Bronchial epithelial cell (primary cell): Measurements from ENCODE around the gene CRACR2A. TPM values are rescaled to one million over a fixed set of nuclear protein-coding genes. Genes with fewer than 3 reads are reported as not detected.

Experiments used
- DNase-seq: peaks from one replicate; pipeline ENCODE4 v3.0.0-alpha.2; 2010; ENCODE audit warnings: low read depth
- FAIRE-seq: peaks from 2 replicates; lab custom pipeline; 2011; peaks lifted over from hg19 to GRCh38; lab: Jason Lieb, UNC
- H3K27me3 ChIP-seq: 2 replicates; pipeline ENCODE4 v1.5.1; 2011; ENCODE audit warnings: low read length; ENCODE audit not compliant: control insufficient read depth, insufficient read depth
- H3K36me3 ChIP-seq: 2 replicates; pipeline ENCODE4 v1.5.1; 2011; ENCODE audit warnings: low read length; ENCODE audit not compliant: control insufficient read depth, insufficient read depth
- H3K4me3 ChIP-seq: 2 replicates; pipeline ENCODE4 v1.5.1; 2011; ENCODE audit warnings: mild to moderate bottlenecking, low read depth, low read length, control low read depth
- total RNA-seq: library from RNA; depleted of rRNA; stranded (reverse); fragments of >200 nt; gene quantifications from 2 replicates; pipeline ENCODE4 v1.2.1, GENCODE V29; 2014
- TF ChIP-seq, protein P1 (sequence below): IDR thresholded peaks from 2 replicates; pipeline ENCODE4 v1.5.1; 2011; ENCODE audit warnings: mild to moderate bottlenecking, moderate library complexity, low read length, control low read depth, inconsistent platforms; ENCODE audit not compliant: insufficient read depth, severe bottlenecking

CRACR2A gene
- total RNA-seq, 1 donor from 2014 or later, result 1.1 TPM

DNA sequence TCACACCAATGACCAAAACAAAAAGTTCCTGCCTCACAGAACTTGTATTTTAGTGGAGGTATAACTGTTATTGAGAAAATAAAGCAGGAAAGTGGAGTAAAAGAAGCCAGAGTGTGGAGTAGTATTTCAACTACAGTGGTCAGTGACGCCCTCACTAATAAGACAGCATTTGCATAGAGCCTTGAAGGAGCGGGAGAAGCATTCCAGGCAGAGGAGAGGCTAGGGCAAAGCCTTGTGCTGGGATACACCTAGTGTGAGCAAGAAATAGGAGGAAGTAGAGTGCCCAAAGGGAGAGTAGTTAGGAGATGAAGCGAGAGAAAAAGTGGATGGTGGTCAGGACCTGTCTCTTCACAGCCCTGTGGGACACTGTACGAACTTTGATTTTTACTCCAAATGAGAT is 107.8 kb downstream of the CRACR2A start:
- no peaks in the 10 kb centered on the region for H3K27me3 ChIP-seq
- no peak overlapping the region for H3K4me3 ChIP-seq
- TF ChIP-seq, protein P1, sequence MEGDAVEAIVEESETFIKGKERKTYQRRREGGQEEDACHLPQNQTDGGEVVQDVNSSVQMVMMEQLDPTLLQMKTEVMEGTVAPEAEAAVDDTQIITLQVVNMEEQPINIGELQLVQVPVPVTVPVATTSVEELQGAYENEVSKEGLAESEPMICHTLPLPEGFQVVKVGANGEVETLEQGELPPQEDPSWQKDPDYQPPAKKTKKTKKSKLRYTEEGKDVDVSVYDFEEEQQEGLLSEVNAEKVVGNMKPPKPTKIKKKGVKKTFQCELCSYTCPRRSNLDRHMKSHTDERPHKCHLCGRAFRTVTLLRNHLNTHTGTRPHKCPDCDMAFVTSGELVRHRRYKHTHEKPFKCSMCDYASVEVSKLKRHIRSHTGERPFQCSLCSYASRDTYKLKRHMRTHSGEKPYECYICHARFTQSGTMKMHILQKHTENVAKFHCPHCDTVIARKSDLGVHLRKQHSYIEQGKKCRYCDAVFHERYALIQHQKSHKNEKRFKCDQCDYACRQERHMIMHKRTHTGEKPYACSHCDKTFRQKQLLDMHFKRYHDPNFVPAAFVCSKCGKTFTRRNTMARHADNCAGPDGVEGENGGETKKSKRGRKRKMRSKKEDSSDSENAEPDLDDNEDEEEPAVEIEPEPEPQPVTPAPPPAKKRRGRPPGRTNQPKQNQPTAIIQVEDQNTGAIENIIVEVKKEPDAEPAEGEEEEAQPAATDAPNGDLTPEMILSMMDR, result no peak

DNA sequence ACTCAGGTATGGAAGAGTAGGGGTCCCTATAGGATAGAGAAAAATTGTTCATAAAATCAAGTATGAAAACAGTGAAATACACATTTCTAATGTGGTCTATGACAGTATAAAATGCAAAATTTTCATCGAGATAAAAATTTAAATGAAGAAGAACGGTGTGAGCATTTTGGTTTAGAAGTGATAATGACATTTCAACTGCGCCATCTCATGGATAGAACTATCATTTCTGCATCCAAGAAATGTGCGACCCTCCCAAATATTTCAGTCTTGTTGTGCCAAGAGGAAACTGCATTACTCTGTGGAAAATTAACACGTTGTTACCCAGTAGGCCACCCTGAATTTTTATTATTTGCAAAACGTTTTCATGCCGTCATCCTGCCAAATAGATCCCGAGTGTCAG is 108.8 kb downstream of the CRACR2A start:
- TF ChIP-seq, protein P1, result no peak
- no peaks in the 10 kb centered on the region for H3K27me3 ChIP-seq

More for the DNA sequence above, 107.8 kb downstream of the CRACR2A start:
- no peak for DNase-seq
- no peaks in the 10 kb centered on the region for H3K36me3 ChIP-seq
- peak; percentile 36 for FAIRE-seq

DNA sequence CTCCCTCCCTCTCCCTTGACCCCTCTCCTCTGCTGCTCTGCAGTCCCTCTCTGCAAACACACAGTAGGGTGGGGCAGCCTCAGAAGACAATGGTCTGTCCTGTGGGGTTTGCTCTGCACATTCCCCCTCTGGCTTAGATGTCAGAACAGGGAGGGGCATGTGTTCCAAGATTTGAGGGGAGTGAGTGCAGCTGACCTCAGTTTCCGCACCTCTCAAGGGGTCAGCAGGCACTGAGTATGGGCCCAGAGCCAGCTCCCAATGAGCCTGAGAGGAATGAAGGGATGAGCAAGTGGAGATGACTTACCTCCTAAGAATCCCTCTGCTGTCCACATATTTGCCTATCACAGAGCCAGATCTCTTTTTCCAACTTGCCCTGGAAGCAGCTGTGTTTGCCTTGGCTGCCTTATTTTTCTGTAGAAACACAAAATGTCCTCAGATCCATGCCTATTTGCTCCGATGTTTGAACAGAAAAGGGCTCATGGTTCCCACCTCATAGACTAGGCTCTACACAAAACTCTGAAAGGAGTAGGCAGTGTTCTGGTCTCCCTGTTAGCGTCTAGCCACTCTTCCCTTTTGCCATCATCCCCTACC is 111.4 kb downstream of the CRACR2A start:
- TF ChIP-seq, protein P1, result no peak
- Histone ChIP-seq H3K36me3 (no peaks in the 10 kb centered on the region), H3K4me3 (no peak overlapping the region), H3K27me3 (no peaks in the 10 kb centered on the region)
- FAIRE-seq (no peak), DNase-seq (peak; percentile 15)

More for the DNA sequence above, 108.8 kb downstream of the CRACR2A start:
- DNase-seq (no peak), FAIRE-seq (no peak)
- Histone ChIP-seq H3K4me3 (no peak overlapping the region), H3K36me3 (no peaks in the 10 kb centered on the region)

DNA sequence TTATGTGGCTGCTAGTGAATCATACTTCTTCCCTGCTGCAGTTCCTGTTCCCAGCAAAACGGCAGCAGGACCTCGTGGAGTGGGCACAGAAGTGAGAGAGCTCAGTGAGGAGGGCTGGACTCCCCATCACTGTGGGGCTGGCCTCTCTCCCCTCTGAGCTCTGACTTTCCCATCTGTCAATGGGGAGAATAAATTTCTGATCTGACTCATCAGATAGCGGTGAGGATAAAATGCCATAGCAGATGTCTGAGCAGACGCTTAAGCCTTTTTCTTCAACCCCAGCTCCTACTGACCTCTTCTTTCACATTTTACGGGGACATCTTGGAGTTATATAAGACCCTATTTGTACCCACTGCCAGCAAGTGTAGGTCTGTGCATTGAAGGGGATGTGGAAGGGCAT is 116.6 kb downstream of the CRACR2A start:
- Histone ChIP-seq H3K4me3 (no peak overlapping the region), H3K36me3 (no peaks in the 10 kb centered on the region), H3K27me3 (no peaks in the 10 kb centered on the region)
- FAIRE-seq, result no peak
- no peak for DNase-seq
- TF ChIP-seq, protein P1, result no peak

DNA sequence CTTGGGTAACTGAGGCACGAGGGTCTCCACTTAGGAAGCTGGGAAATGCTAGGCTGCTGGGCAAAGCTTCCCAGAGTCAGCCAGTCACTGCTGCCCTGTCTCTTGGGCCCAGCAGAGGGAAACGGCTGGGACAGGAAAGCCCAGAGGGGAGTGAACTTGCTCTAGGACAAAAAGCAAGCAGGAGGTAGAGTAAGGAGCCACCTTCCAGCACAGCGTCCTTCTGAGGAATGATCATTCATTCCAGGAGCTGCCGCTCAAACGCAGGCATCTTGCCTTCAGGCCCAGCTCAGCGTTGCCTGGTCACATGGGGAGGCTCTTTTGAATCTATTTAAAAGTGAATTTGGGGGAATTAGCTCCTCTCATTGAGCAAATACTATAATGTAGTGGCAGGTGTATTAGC is 118.6 kb downstream of the CRACR2A start:
- no peak overlapping the region for H3K4me3 ChIP-seq
- TF ChIP-seq, protein P1, result no peak
- no peak for DNase-seq
- no peaks in the 10 kb centered on the region for H3K27me3 ChIP-seq
- FAIRE-seq, result no peak
- no peaks in the 10 kb centered on the region for H3K36me3 ChIP-seq

DNA sequence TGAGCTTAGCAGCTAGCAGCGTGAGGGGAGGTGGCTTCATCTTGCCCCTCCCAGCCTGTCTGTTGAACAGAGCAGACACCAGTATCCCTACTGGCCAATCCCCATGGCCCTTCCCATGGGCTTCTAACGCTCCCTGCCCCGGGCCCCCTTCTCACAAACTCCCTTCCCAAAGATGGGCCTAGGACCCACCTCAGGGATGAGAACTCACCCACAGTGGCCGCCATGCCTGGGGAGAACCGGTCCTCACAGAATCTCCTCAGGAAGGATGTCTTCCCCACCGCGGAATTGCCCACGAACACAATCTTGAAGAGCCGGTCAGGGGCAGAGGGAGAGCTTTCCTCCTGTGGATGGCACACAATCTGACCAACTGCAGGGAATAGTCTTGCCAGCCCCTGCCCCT is 119.5 kb downstream of the CRACR2A start:
- no peaks in the 10 kb centered on the region for H3K27me3 ChIP-seq
- no peak for DNase-seq

More for the DNA sequence above, 119.5 kb downstream of the CRACR2A start:
- no peak overlapping the region for H3K4me3 ChIP-seq
- TF ChIP-seq, protein P1, result no peak
- no peak for FAIRE-seq
- H3K36me3 ChIP-seq, result no peaks in the 10 kb centered on the region
